NCI-H1436 treated with DMSO at 0.1 percent for 48 hours (cell line): ENCODE measurements around the gene MAPT.

Experiments used
- DNase-seq: peaks from one replicate; lab custom pipeline; 2025; lab: John Stamatoyannopoulos, UW

MAPT gene

GRCh38 chr17:46030752-46031151 is 136.4 kb downstream of the MAPT start:
- no peak for DNase-seq

DNA sequence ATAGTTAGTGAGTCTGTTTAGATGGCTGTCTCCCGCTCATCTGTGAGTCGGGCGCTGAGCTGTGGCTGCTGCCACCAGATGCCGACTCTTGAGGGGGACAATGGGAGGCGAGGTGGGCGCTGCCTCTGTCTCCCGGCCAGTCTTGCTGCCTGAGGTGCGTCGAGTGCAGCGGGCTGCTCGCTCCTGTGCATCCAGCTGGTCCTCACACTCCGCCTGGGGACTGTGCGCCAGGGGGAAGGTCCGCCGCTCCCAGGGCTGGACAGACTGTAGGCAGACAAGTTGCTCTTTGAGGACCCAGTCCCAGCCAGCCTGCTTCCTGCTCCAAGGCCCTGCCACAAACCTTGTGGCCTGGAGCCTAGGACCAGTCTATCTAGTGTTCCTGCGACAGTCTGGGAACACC is 137.1 kb downstream of the MAPT start:
- no peak for DNase-seq

GRCh38 chr17:46031920-46032319 is 137.6 kb downstream of the MAPT start:
- DNase-seq, result no peak

DNA sequence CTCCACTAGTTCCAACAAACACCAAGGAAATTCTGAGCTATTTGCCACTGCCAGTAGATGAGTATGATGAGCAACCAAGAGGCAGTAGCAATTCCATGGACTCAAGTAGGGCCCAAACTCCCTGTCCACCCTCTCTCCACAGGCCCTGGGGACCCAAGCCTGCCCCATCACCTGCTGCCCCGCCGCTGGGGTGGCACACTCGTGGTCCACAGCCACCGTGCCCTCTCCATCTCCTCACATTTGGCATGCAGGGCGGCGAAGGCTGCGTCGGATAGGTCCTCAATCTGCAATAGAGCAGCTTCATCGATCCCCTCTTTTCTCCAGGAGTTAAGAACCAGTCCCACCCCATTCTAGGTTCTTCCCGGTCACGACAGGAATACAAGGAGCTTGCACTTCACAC is 138.6 kb downstream of the MAPT start:
- DNase-seq, result no peak

GRCh38 chr17:46033392-46033791 is 139.0 kb downstream of the MAPT start:
- no peak for DNase-seq

DNA sequence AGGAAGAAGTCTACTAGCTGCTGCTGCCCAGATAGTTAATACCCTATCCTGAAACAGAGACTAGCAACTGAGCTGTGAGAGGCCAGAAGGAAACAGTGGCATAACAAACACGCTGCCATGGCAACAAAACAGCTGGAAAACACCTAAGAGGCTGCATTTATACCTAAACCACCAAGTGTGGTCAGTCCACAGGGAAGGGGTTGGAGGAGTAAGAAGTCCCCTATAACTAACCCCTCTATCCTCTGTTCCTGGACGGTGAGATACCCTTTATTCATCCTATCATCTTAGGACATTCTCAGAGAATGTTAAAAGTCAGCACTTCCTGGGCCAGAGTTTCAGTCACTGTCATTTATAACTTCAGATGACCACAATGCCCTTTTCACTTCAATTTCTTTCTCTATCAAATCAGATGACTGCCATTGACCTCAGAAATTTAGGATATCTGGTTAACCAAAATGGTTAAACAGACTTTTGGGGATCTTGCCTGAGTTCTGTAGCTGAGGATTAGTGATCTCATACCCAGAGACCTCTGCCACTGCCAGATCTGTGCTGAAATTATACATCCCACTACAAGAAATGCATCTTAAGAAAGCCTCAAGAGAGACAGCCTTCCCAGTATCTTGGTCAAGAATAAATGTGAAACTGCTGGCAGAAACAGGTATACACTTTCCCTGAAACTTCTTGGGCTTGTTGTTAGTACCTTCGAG is 140.9 kb downstream of the MAPT start:
- DNase-seq, result no peak

DNA sequence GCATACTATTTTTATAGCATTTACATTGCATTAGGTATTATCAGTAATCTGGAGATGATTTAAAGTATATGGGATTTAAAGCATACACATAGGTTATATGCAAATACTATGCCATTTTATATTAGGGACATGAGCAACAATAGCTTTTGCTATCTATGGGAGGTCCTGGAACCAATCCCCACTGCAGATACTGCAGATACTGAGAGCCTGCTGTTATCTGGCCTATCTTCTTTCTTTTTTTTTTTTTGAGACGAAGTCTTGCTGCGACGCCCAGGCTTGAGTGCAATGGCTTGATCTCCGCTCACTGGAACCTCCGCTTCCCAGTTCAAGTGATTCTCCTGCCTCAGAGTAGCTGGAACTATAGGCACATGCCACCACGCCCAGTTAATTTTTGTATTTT is 142.1 kb downstream of the MAPT start:
- no peak for DNase-seq

DNA sequence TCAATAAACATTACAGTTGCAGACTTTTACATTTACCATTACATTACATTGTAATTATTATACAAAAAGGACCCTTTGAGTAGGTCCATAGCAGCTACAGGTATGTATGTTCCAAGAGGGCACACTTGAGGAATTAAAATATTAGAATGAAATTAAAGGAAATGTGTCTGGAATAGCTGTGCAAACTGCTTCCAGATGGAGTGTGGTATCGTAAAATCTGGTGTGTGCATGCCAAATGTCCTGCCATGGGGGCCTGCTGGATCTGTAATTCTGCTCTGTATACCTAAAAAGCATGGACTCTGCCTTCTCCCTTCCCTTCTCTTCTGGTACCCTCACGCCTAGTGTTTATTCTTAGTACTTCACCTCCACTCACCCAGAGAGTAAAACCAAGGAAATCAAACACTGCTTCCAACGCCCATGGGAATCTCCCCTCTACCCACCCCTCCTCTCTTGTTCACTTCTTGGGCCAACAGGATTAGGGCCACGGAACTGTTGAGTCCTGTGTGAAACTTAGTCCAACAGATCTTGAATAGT is 143.4 kb downstream of the MAPT start:
- no peak for DNase-seq

DNA sequence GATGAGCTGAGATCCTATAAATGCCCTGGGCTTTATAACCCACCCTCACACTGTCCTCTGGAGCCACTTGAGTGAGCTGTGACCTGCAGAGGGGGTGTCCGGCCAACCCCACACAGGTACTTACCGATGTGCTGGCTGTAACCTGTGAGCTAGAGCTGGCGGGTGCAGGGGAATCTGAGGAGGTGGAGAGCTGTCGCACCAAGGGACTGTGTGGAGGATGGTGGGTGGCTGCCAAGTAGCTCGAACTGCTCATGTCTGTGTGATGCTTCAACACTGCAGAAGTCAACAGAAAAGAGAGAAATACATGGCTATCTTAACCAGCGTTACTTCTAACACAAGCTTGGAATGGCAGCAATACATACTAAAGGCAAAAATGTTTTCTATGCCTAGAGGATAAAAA is 144.1 kb downstream of the MAPT start:
- DNase-seq, result no peak

DNA sequence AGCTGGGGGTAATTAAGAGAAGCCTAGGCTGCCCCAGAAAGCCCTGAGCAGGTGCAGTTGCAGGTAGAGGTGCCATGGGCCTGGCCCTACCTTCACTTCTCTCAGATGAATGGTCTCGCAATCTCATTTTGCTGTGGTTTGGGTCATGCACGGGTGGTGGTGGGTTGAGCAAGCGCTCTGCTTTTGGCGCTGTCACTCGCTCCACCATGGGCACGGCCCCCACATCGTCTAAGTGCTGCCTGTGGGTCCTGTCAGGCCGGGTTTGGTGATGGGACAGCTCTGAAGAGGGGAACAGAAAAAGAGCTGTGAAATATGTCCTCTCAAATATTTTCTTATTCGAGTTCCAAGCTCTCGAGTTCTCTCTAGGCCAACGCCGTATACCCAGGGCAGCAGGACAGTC is 144.6 kb downstream of the MAPT start:
- DNase-seq, result no peak

- DNase-seq, result no peak
These were observed 145.3 kb downstream of the MAPT start for GRCh38 chr17:46039592-46040186.

DNA sequence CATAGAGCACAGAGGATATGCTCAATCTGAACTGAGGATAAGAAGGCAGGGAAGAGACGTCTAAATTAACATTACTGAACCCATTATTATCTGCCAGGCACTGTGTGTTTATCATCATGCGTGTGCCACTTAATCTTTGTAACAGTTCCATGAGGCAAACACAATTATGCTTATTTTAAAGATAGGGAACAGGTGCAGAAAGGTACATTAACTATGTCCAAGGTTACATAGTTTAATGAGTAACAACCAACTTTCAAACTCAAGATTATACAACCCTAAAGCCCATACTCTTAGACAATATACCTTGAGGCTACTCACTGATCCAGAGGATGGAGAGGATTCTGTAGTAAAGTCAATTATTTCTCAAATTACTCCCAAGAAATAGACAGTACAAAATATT is 147.9 kb downstream of the MAPT start:
- no peak for DNase-seq

DNA sequence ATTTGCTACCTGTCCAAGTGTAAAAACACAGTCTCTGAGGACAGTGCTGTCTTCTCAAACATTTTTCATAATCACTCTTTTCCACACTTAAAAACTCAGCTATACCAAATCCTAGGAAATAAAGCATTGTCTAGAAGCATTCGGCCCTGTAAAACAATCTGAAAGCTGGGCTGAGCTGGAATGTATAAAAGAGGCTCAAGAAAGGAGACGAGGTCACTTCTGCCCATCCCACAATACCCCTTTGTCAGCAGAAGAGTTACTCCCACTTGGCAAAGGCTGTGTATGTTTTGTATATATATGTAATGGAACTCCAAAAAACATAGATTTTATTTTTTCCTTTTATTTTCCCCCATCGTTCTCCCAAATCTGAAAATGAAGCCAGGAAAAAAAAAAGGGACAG is 148.6 kb downstream of the MAPT start:
- DNase-seq, result no peak

GRCh38 chr17:46043606-46044005 is 149.3 kb downstream of the MAPT start:
- DNase-seq, result no peak

GRCh38 chr17:46044286-46044928 is 150.1 kb downstream of the MAPT start:
- DNase-seq, result peak; percentile 75

- DNase-seq, result no peak
These were observed 150.6 kb downstream of the MAPT start for GRCh38 chr17:46044989-46045388.

GRCh38 chr17:46045639-46046038 is 151.3 kb downstream of the MAPT start:
- no peak for DNase-seq

GRCh38 chr17:46046957-46047356 is 152.6 kb downstream of the MAPT start:
- DNase-seq, result no peak

- DNase-seq, result no peak
These were observed 153.0 kb downstream of the MAPT start for GRCh38 chr17:46047398-46047797.

- no peak for DNase-seq
These were observed 153.5 kb downstream of the MAPT start for GRCh38 chr17:46047856-46048255.

DNA sequence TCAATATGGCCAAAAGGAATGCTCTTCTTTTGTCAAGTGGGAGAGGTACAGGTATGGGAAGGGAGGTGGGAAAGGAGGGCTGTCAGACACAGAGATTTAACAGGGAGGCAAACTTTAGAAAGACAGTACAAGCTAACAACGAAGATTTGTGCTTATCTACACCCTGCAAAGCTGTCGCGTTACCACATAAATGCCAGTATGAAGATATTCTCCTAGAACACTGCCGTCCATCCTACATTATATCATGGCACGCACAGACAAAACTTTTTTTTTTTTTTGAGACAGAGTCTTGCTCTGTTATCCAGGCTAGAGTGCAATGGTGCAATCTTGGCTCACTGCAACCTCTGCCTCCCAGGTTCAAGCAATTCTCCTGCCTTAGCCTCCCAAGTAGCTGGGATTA is 155.3 kb downstream of the MAPT start:
- DNase-seq, result no peak

DNA sequence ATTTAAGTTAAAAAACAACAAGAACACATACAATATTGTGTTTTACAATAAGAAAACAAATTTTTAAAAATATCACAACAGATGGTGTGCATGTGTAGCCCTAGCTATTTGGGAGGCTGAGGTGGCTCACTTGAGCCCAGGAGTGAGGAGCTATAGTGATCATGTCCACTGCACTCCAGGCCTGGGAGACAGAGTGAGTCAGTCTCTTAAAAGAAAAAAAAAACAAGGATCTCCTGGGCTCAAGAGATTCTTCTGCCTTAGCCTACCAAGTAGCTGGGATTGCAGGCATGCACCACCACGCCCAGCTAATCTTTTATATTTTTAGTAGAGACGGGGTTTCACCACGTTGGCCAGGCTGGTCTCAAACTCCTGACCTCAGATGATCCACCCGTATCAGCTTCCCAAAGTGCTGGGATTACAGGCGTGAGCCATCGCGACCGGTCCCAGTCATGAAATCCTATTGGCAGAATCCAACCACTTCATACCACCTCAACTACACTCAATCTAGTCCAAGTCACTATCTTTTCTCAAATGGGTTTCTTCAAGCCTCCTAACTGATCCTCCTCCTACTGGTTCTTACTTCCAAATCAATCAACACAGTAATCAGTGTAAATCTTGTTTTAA is 159.7 kb downstream of the MAPT start:
- no peak for DNase-seq

DNA sequence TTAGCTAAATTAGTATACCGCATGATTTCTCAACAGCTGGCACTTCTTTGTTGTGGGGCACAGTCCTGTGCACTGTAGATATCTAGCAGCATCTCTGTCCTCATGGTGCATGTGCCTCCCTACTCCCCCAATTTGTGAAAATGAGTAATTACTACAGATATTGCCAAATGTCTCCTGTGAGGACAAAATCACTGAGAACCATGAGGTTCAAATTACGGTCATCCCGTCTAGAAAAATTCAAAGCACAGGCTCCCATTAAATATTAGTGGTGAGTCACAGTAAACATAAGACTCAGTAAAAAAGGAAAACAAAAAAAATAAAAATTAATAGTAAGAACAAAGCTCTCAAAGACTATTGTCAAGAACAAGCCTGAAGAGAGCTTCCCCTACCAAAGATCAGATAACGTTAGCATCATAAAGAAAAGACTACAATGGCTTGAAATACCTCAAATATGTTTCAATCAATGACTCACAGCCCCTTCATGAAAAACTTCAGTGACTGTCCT is 162.5 kb downstream of the MAPT start:
- DNase-seq, result no peak
